Kidney capillary endothelial cell (primary cell): ENCODE data around the gene CCPG1.

Experiments
- DNase-seq: peaks from one replicate; pipeline ENCODE4 v3.0.0-alpha.2; 2018; ENCODE audit warnings: low spot score

The CCPG1 gene

GRCh38 chr15:55381595-55381994 is 26.6 kb downstream of the CCPG1 start:
- no peak for DNase-seq

GRCh38 chr15:55379095-55379494 is 29.1 kb downstream of the CCPG1 start:
- no peak for DNase-seq

- peak; percentile 12 for DNase-seq
These were observed 35.3 kb downstream of the CCPG1 start for GRCh38 chr15:55372701-55373440.

- DNase-seq: no peak
These were observed 41.2 kb downstream of the CCPG1 start for GRCh38 chr15:55366981-55367380.

GRCh38 chr15:55362641-55363040 is 45.5 kb downstream of the CCPG1 start:
- DNase-seq: no peak

- DNase-seq: no peak
These were observed 47.1 kb downstream of the CCPG1 start for GRCh38 chr15:55361048-55361447.

- no peak for DNase-seq
These were observed 47.9 kb downstream of the CCPG1 start for GRCh38 chr15:55360256-55360655.

GRCh38 chr15:55358471-55358870 is 49.7 kb downstream of the CCPG1 start:
- DNase-seq: no peak

- DNase-seq: peak; percentile 4
These were observed 50.4 kb downstream of the CCPG1 start for GRCh38 chr15:55357774-55358173.

- DNase-seq: no peak
These were observed 51.1 kb downstream of the CCPG1 start for GRCh38 chr15:55356985-55357585.

GRCh38 chr15:55353025-55353424 is 55.1 kb downstream of the CCPG1 start:
- no peak for DNase-seq

GRCh38 chr15:55349282-55349681 is 58.9 kb downstream of the CCPG1 start:
- no peak for DNase-seq

- no peak for DNase-seq
These were observed 59.8 kb downstream of the CCPG1 start for GRCh38 chr15:55348281-55348778.

GRCh38 chr15:55344206-55344605 is 64.0 kb downstream of the CCPG1 start:
- DNase-seq: no peak

GRCh38 chr15:55343168-55343567 is 65.0 kb downstream of the CCPG1 start:
- no peak for DNase-seq

- no peak for DNase-seq
These were observed 71.0 kb downstream of the CCPG1 start for GRCh38 chr15:55337160-55337559.

- DNase-seq: no peak
These were observed 73.2 kb downstream of the CCPG1 start for GRCh38 chr15:55334997-55335396.

GRCh38 chr15:55334371-55334770 is 73.8 kb downstream of the CCPG1 start:
- no peak for DNase-seq

GRCh38 chr15:55327387-55327786 is 80.8 kb downstream of the CCPG1 start:
- DNase-seq: no peak

GRCh38 chr15:55322467-55322866 is 85.7 kb downstream of the CCPG1 start:
- no peak for DNase-seq

GRCh38 chr15:55320963-55321362 is 87.2 kb downstream of the CCPG1 start:
- no peak for DNase-seq

GRCh38 chr15:55320238-55320550 is 88.0 kb downstream of the CCPG1 start:
- DNase-seq: no peak

GRCh38 chr15:55319537-55320237 is 88.5 kb downstream of the CCPG1 start:
- no peak for DNase-seq
